T-helper 17 cell (primary cell): ENCODE results near the gene SH3PXD2A. TPM values are rescaled to one million over a fixed set of nuclear protein-coding genes. Genes with fewer than 3 reads are reported as not detected.

Source experiments
- ATAC-seq: fragments of 150-1000 bp; cut with Tn5 transposase; 2 replicates; pipeline ENCODE4 v1.10.0; 2021; ENCODE audit warnings: mild to moderate bottlenecking, moderate library complexity
- DNase-seq, 3 donors: peaks; one replicate each; pipeline versions ENCODE4 v3.0.0 to v3.0.0-alpha.2; 2020 to 2021
- H3K9me3 ChIP-seq: one replicate; pipeline ENCODE4 v1.7.0; 2013; ENCODE audit warnings: low read length, mild to moderate bottlenecking; ENCODE audit not compliant: control insufficient read depth, poor library complexity, severe bottlenecking
- H3K27ac Mint-ChIP-seq: one replicate; pipeline ENCODE4 v1.8.0; 2022; ENCODE audit warnings: mild to moderate bottlenecking, moderate library complexity, mixed read lengths
- H3K27me3 Mint-ChIP-seq: one replicate; pipeline ENCODE4 v1.8.0; 2022; ENCODE audit warnings: mixed read lengths
- H3K36me3 Mint-ChIP-seq: one replicate; pipeline ENCODE4 v1.8.0; 2022; ENCODE audit warnings: low read depth, mixed read lengths
- H3K4me1 Mint-ChIP-seq: one replicate; pipeline ENCODE4 v1.8.0; 2022; ENCODE audit warnings: mild to moderate bottlenecking, mixed read lengths
- H3K4me3 Mint-ChIP-seq: one replicate; pipeline ENCODE4 v1.8.0; 2022; ENCODE audit warnings: mild to moderate bottlenecking, moderate library complexity, mixed read lengths
- total RNA-seq, 4 donors: library from RNA in 2 of 4; stranded (reverse) in 2 of 4; gene quantifications; one replicate each; pipeline ENCODE4 v1.2.3 and lab custom pipeline; 2022 to 2026

The SH3PXD2A gene
- total RNA-seq, 2 donors from 2014 or later, result 7.2 to 10.9 TPM

DNA sequence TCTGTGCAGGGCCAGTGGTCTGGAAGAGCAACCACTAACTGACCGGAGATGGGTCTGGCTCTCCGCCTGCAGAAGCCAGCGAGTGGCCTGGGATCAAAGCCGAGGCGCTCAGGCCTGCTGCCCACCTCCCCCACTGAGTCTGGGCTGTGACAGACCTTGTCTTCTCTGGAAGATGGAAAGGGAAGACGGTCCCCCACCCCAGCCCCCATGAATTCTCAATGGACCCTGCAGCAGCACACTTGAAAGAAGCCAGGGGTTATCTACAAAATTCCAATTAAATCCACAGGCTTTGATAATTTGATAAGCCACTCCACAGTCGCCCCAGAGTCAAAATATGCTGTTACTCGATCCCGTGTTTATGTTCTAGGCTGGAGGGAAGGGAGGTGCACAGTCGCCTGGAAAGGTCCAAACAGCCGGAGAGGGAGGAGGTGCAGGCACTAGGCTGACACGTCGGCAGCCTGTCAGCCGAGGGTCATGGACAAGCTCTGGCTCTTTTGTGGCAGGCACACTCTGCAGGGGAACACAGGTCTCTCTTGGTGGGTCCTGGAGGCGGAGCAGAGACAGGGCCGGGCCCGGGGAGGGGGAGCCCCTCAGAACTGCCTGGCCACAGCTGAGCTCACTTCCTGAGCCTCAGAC lies 134.9 kb downstream of the SH3PXD2A start:
- H3K9me3 ChIP-seq, result no peaks in the 10 kb centered on the region
- Mint-ChIP-seq H3K36me3 (no peaks in the 10 kb centered on the region), H3K4me1 (peaks cover 8% of the 10 kb centered on the region), H3K27ac (no peak overlapping the region), H3K4me3 (no peak overlapping the region), H3K27me3 (no peaks in the 10 kb centered on the region)
- ATAC-seq (no peak), DNase-seq (no peak)

DNA sequence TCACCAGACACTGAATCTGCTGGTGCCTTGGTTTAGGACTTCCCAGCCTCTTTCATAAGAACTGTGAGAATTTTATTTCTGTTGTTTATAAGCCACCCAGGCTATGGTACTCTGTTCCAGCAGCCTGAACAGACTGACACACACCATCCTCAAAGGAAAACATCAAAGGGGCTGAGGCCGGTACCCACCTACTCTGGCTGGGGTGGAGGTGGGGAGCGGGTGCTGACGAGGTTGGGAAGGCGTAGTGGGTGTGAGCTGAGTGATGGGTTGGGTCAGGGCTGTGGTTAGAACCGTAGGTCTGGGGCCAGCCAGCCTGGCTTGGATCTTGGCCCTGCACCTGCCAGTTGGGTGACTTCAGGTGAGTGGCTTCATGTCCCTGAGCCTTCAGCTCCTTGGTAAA lies 136.3 kb downstream of the SH3PXD2A start:
- H3K4me3 Mint-ChIP-seq, result peak overlapping the region; percentile 21
- H3K27ac Mint-ChIP-seq, result no peak overlapping the region
- DNase-seq (no peak), ATAC-seq (no peak)
- peaks cover 5% of the 10 kb centered on the region for H3K4me1 Mint-ChIP-seq
- H3K27me3 Mint-ChIP-seq, result no peaks in the 10 kb centered on the region
- H3K9me3 ChIP-seq, result no peaks in the 10 kb centered on the region
- H3K36me3 Mint-ChIP-seq, result no peaks in the 10 kb centered on the region

DNA sequence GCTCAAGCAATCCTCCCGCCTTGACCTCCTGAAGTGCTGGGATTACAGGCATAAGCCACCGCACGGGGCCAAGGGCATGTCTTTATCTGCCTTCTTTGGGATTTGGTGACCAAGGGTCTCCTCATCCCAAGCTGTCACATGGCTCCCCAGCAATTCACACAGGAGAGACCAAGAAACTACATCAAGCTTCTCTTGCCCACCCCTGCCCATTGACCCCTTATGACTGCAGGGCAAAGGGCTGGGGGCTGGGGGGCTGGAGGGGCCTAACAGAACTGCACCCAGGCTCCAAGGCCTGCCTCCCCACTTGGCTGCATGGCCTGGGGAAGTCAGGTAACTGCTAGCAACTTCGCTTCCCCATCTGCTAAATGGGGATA lies 137.1 kb downstream of the SH3PXD2A start:
- no peak overlapping the region for H3K4me3 Mint-ChIP-seq
- H3K9me3 ChIP-seq, result no peaks in the 10 kb centered on the region
- no peak for ATAC-seq
- H3K27me3 Mint-ChIP-seq, result no peaks in the 10 kb centered on the region
- DNase-seq, result no peak
- H3K4me1 Mint-ChIP-seq, result peaks cover 8% of the 10 kb centered on the region
- no peaks in the 10 kb centered on the region for H3K36me3 Mint-ChIP-seq
- no peak overlapping the region for H3K27ac Mint-ChIP-seq

- DNase-seq, result no peak
- no peaks in the 10 kb centered on the region for H3K27me3 Mint-ChIP-seq
- ATAC-seq, result no peak
- H3K4me1 Mint-ChIP-seq, result peaks cover 11% of the 10 kb centered on the region
- H3K4me3 Mint-ChIP-seq, result no peak overlapping the region
- no peaks in the 10 kb centered on the region for H3K36me3 Mint-ChIP-seq
- H3K9me3 ChIP-seq, result no peaks in the 10 kb centered on the region
- no peak overlapping the region for H3K27ac Mint-ChIP-seq
Measured at GRCh38 chr10:103717341-103718246, 137.8 kb downstream of the SH3PXD2A start.

GRCh38 chr10:103716206-103717160 lies 138.9 kb downstream of the SH3PXD2A start:
- Mint-ChIP-seq H3K4me1 (peaks cover 11% of the 10 kb centered on the region), H3K4me3 (no peak overlapping the region), H3K27ac (no peak overlapping the region), H3K36me3 (no peaks in the 10 kb centered on the region), H3K27me3 (no peaks in the 10 kb centered on the region)
- no peak for DNase-seq
- no peaks in the 10 kb centered on the region for H3K9me3 ChIP-seq
- no peak for ATAC-seq

- no peak for ATAC-seq
- no peaks in the 10 kb centered on the region for H3K36me3 Mint-ChIP-seq
- H3K4me1 Mint-ChIP-seq, result peaks cover 11% of the 10 kb centered on the region
Measured at GRCh38 chr10:103715430-103715829, 139.9 kb downstream of the SH3PXD2A start.

DNA sequence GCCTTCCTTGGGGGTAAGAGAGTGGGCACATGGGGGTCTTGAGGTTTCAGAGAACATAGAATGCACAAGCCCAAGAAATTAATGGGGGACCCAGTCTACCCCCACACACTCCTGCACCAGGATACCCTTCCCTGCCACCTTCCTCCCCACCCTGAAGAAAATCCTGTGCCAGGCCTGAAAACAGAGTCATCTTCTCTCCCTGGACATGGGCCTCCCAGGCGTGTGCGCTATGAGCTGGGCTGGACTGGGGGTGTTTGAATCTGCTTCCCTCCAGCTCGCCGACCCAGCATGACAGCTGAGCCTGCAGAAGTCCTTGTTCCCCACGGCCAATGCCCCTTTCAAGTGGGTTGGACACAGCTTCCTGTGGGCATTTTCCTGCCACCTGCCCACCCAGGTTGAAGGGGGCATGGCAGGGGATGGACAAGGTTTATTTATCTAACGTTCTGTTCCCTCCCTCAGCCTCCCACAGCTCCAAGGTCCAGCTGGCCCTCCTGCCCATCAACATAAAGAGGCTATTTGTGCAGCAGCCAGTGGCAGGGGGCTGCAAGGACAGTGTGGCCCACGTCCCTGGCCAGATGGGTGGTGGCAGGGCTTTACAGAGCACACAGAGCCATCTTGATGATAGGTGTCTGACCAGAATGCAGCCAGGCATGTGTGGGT lies 141.0 kb downstream of the SH3PXD2A start:
- ATAC-seq (no peak), DNase-seq (no peak)
- Mint-ChIP-seq H3K4me1 (peaks cover 11% of the 10 kb centered on the region), H3K27ac (no peak overlapping the region), H3K36me3 (no peaks in the 10 kb centered on the region), H3K4me3 (no peak overlapping the region), H3K27me3 (peaks cover 2% of the 10 kb centered on the region)
- H3K9me3 ChIP-seq, result no peaks in the 10 kb centered on the region

More at GRCh38 chr10:103715430-103715829, 139.9 kb downstream of the SH3PXD2A start:
- Mint-ChIP-seq H3K4me3 (no peak overlapping the region), H3K27me3 (no peaks in the 10 kb centered on the region), H3K27ac (no peak overlapping the region)
- H3K9me3 ChIP-seq, result no peaks in the 10 kb centered on the region
- DNase-seq, result no peak

DNA sequence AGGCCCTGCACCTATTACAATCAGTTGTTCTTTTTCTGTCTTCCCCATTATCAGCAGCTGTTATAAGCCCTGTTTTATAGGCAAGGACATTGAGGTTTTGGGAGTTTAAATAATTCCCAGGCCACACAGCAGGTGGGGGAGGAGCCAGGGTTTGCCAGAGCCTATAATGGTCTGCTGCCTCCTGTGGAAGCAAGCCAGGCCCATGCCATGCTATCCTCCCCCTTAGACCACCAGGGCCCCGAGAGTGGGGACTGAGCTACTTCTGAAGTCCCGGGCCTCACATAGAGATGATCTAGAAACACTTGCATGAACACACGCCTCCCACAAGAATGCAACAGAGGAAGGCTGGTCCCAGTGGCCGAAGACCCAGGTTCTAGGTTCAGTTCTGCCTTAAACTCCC lies 141.7 kb downstream of the SH3PXD2A start:
- no peak overlapping the region for H3K4me3 Mint-ChIP-seq
- no peaks in the 10 kb centered on the region for H3K36me3 Mint-ChIP-seq
- peaks cover 7% of the 10 kb centered on the region for H3K4me1 Mint-ChIP-seq
- H3K9me3 ChIP-seq, result no peaks in the 10 kb centered on the region
- peaks cover 4% of the 10 kb centered on the region for H3K27me3 Mint-ChIP-seq
- no peak for ATAC-seq
- no peak overlapping the region for H3K27ac Mint-ChIP-seq
- DNase-seq, result no peak

GRCh38 chr10:103712898-103713498 lies 142.4 kb downstream of the SH3PXD2A start:
- ATAC-seq, result peak; percentile 94
- H3K9me3 ChIP-seq, result no peaks in the 10 kb centered on the region
- H3K4me1 Mint-ChIP-seq, result peaks cover 6% of the 10 kb centered on the region
- DNase-seq, result peak; percentile 56 to 75 (median 61)
- H3K27ac Mint-ChIP-seq, result no peak overlapping the region
- H3K36me3 Mint-ChIP-seq, result no peaks in the 10 kb centered on the region
- peaks cover 4% of the 10 kb centered on the region for H3K27me3 Mint-ChIP-seq
- no peak overlapping the region for H3K4me3 Mint-ChIP-seq

DNA sequence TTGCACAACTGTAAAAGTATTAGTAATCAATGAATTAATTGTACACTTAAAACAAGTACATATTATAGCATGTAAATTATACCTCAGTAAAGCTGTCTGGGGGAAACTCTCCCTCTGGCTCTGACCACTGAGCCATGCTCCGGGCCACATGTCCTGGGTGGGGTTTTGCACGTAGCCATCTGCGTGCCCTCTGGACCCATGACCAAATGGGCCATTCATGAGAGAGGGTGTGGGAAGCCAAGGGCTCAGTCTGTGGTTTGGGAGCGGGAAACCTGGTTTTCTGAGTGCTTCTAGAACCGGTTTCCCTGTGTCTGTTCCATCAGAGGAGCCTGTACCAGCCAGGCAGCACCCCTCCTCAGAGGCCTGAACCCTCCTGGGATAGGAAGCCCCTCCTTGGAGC lies 143.2 kb downstream of the SH3PXD2A start:
- Mint-ChIP-seq H3K36me3 (no peaks in the 10 kb centered on the region), H3K27me3 (peaks cover 4% of the 10 kb centered on the region), H3K4me3 (no peak overlapping the region), H3K27ac (no peak overlapping the region), H3K4me1 (peaks cover 6% of the 10 kb centered on the region)
- DNase-seq (no peak), ATAC-seq (no peak)
- H3K9me3 ChIP-seq, result no peaks in the 10 kb centered on the region

GRCh38 chr10:103711351-103711994 lies 143.9 kb downstream of the SH3PXD2A start:
- DNase-seq, result no peak
- H3K9me3 ChIP-seq, result no peaks in the 10 kb centered on the region
- peaks cover 6% of the 10 kb centered on the region for H3K4me1 Mint-ChIP-seq
- peaks cover 4% of the 10 kb centered on the region for H3K27me3 Mint-ChIP-seq
- no peak for ATAC-seq
- no peaks in the 10 kb centered on the region for H3K36me3 Mint-ChIP-seq
- H3K4me3 Mint-ChIP-seq, result no peak overlapping the region
- H3K27ac Mint-ChIP-seq, result no peak overlapping the region

GRCh38 chr10:103710490-103710889 lies 144.9 kb downstream of the SH3PXD2A start:
- H3K27ac Mint-ChIP-seq, result no peak overlapping the region
- no peaks in the 10 kb centered on the region for H3K36me3 Mint-ChIP-seq
- H3K4me3 Mint-ChIP-seq, result no peak overlapping the region
- no peaks in the 10 kb centered on the region for H3K9me3 ChIP-seq
- DNase-seq (no peak), ATAC-seq (no peak)
- peaks cover 4% of the 10 kb centered on the region for H3K27me3 Mint-ChIP-seq
- H3K4me1 Mint-ChIP-seq, result peaks cover 6% of the 10 kb centered on the region
